Stomach (tissue), 9 donors: ENCODE data around the gene SEMA4G. TPM values are rescaled to one million over a fixed set of nuclear protein-coding genes. Genes with fewer than 3 reads are reported as not detected.

Source experiments
- DNase-seq, 2 donors: peaks; one replicate each; pipeline versions ENCODE4 v3.0.0 to v3.0.0-alpha.2; 2013 to 2019
- H3K27ac ChIP-seq, 5 donors: fragments of 200-600 bp in 4 of 5; sonication (generic) in 4 of 5; one replicate each; pipeline ENCODE4 v1.5.1; 2013 to 2019; ENCODE audit warnings: mild to moderate bottlenecking in 1 of 5, moderate library complexity in 1 of 5
- H3K27me3 ChIP-seq, 3 donors: fragments of 200-600 bp; sonication (generic); one replicate each; pipeline ENCODE4 v1.5.1; 2017 to 2019; ENCODE audit warnings: mixed run types in 1 of 3
- H3K36me3 ChIP-seq, 4 donors: fragments of 200-600 bp; sonication (generic); 1 replicate in 3 of 4; 2 replicates in 1 of 4; pipeline ENCODE4 v1.5.1; 2016 to 2019
- H3K4me1 ChIP-seq, 4 donors: fragments of 200-600 bp; sonication (generic); one replicate each; pipeline ENCODE4 v1.5.1; 2016 to 2019
- H3K4me3 ChIP-seq, 4 donors: fragments of 200-600 bp; sonication (generic) in 3 of 4; one replicate each; pipeline ENCODE4 v1.5.1; 2016 to 2019; ENCODE audit warnings: mild to moderate bottlenecking in 1 of 4
- H3K9me3 ChIP-seq, 4 donors: fragments of 200-600 bp; sonication (generic); one replicate each; pipeline ENCODE4 v1.5.1; 2016 to 2019
- CTCF ChIP-seq, 7 experiments: fragments of 450-650 bp in 4 of 7; fragments of 200-600 bp in 3 of 7; sonication (generic) in 3 of 7; IDR thresholded peaks; one replicate each; pipeline ENCODE4 v1.5.1; 2016 to 2019; ENCODE audit warnings: antibody characterized with exemption in 7 of 7, control low read depth in 2 of 7, mild to moderate bottlenecking in 1 of 7
- EP300 ChIP-seq: sonication (generic); formaldehyde crosslinking; IDR thresholded peaks from one replicate; pipeline ENCODE4 v1.6.1; 2017; ENCODE audit warnings: antibody characterized with exemption
- POLR2A ChIP-seq, 4 donors: fragments of 450-650 bp; IDR thresholded peaks; one replicate each; pipeline ENCODE4 v1.6.1; 2016; ENCODE audit warnings: antibody characterized with exemption in 4 of 4, control low read depth in 2 of 4, mild to moderate bottlenecking in 1 of 4, moderate library complexity in 1 of 4
- POLR2AphosphoS5 ChIP-seq, 3 donors: sonication (generic); formaldehyde crosslinking; IDR thresholded peaks; one replicate each; pipeline ENCODE4 v1.6.1; 2016; ENCODE audit warnings: antibody characterized with exemption in 3 of 3
- WGBS, 5 donors: extraction: QIAGEN DNeasy Blood & Tissue Kit in 3 of 5; methylation state at CpG; one replicate each; pipeline versions ENCODE4 v1.1.5 to v1.1.7; 2013 to 2018; 5-methylcytosine and 5-hydroxymethylcytosine counted together
- intact Hi-C: fragments of 100-400 bp; cut with DNase I; formaldehyde crosslinking; loops from one replicate; pipeline ENCODE4 v1.15.1; 2023; ENCODE audit warnings: low total_unique reads
- polyA plus RNA-seq, 3 donors: library from polyadenylated mRNA; stranded (reverse); fragments of 200-250 nt; gene quantifications; one replicate each; pipeline ENCODE4 v1.2.3, GENCODE V29; 2013
- total RNA-seq, 5 donors: library from RNA; depleted of rRNA; stranded (reverse); fragments of >200 nt; gene quantifications; one replicate each; pipeline versions ENCODE4 v1.1.0 to v1.2.3, GENCODE V29; 2014 to 2016
- donor health status: healthy with polysubstance abuse.
- donor health status: Bipolar disorder and iron deficiency.
- donor health status: healthy.

Gene SEMA4G
- total and polyA plus RNA-seq, 8 donors: 5.1 to 96.3 (median 7.6) TPM

GRCh38 chr10:101011517-101012423 is 42.5 kb downstream of the SEMA4G start:
- TF ChIP-seq POLR2A (IDR thresholded peaks at IDR 0.05) (no peak), EP300 (no peak), POLR2AphosphoS5 (IDR thresholded peaks at IDR 0.05) (peak in 1 of 3 donors; percentile 50), CTCF (IDR thresholded peaks at IDR 0.05) (peak in 3 of 7 experiments; percentile 27 to 37 (median 30))
- H3K4me1 ChIP-seq: peaks cover 30 to 61% (median 51%) of the 10 kb centered on the region in 4 donors
- intact Hi-C loops: no loop called here
- H3K36me3 ChIP-seq: peaks cover 7 to 8% (median 7%) of the 10 kb centered on the region in 4 donors
- H3K27me3 ChIP-seq: peaks cover 0 to 14% (median 0%) of the 10 kb centered on the region in 3 donors
- DNase-seq: peak; percentile 59 to 66
- H3K4me3 ChIP-seq: no peak overlapping the region
- WGBS, 5 donors: 37 to 58% (median 40%) methylated on average over 9 to 22 of the region's 22 CpGs
- no peaks in the 10 kb centered on the region for H3K9me3 ChIP-seq
- peak overlapping the region; percentile 8 to 71 (median 13) for H3K27ac ChIP-seq

GRCh38 chr10:101012525-101013364 is 43.4 kb downstream of the SEMA4G start:
- Histone ChIP-seq H3K4me3 (no peak overlapping the region), H3K4me1 (peaks cover 25 to 51% (median 42%) of the 10 kb centered on the region in 4 donors), H3K9me3 (no peaks in the 10 kb centered on the region), H3K36me3 (no peaks in the 10 kb centered on the region), H3K27me3 (peaks cover 0 to 21% (median 0%) of the 10 kb centered on the region in 3 donors), H3K27ac (peak overlapping the region; percentile 10 to 71 (median 54))
- peak; percentile 91 to 94 for DNase-seq
- WGBS, 5 donors: 11 to 18% (median 15%) methylated on average over 10 to 14 of the region's 14 CpGs
- peak in 6 of 7 experiments; percentile 25 to 95 (median 77) for TF ChIP-seq CTCF (IDR thresholded peaks at IDR 0.05)
- peak; percentile 55 to 68 (median 56) for TF ChIP-seq POLR2AphosphoS5 (IDR thresholded peaks at IDR 0.05)
- no peak for TF ChIP-seq POLR2A (IDR thresholded peaks at IDR 0.05)
- TF ChIP-seq EP300: no peak
- intact Hi-C loops: no loop called here

- no peaks in the 10 kb centered on the region for H3K9me3 ChIP-seq
- WGBS, 5 donors: 42 to 58% (median 50%) methylated on average over 9 of the region's 9 CpGs
- H3K36me3 ChIP-seq: no peaks in the 10 kb centered on the region
- H3K4me1 ChIP-seq: peaks cover 19 to 50% (median 36%) of the 10 kb centered on the region in 4 donors
- no peak overlapping the region for H3K4me3 ChIP-seq
- H3K27ac ChIP-seq: peak overlapping the region in 3 of 5 donors; percentile 34 to 71 (median 67)
- H3K27me3 ChIP-seq: peaks cover 0 to 27% (median 0%) of the 10 kb centered on the region in 3 donors
- TF ChIP-seq EP300: no peak
- no peak for TF ChIP-seq POLR2A (IDR thresholded peaks at IDR 0.05)
- DNase-seq: no peak
- intact Hi-C loops: no loop called here
Observed at GRCh38 chr10:101013365-101013825, 44.1 kb downstream of the SEMA4G start.

- Histone ChIP-seq H3K36me3 (no peaks in the 10 kb centered on the region), H3K4me3 (no peak overlapping the region), H3K27ac (no peak overlapping the region), H3K27me3 (peaks cover 0 to 37% (median 0%) of the 10 kb centered on the region in 3 donors), H3K4me1 (peaks cover 25 to 51% (median 39%) of the 10 kb centered on the region in 4 donors), H3K9me3 (no peaks in the 10 kb centered on the region)
- WGBS, 5 donors: 14 to 21% (median 17%) methylated on average over 10 to 11 of the region's 11 CpGs
- TF ChIP-seq POLR2AphosphoS5 (IDR thresholded peaks at IDR 0.05) (peak in 1 of 3 donors; percentile 13), POLR2A (IDR thresholded peaks at IDR 0.05) (no peak), EP300 (no peak), CTCF (IDR thresholded peaks at IDR 0.05) (peak in 5 of 7 experiments; percentile 91 to 96 (median 95))
- intact Hi-C loops: loop anchor here (2.0 kb wide), 1 partner anchor 20 kb away; no protein-coding TSS in a partner anchor
- DNase-seq: peak; percentile 87 to 92
Observed at GRCh38 chr10:101014230-101014884, 45.1 kb downstream of the SEMA4G start.
